ENCODE data around the gene GPC6.

GPC6 gene

GRCh38 chr13:93794197-93794885 is 567.7 kb downstream of the GPC6 start:
- Histone ChIP-seq H3K9me3 (ENCODE audit: low read length) (no peaks in the 10 kb centered on the region), H3K79me2 (ENCODE audit: insufficient read depth, low read length) (no peaks in the 10 kb centered on the region), H3K4me1 (ENCODE audit: insufficient read depth, low read length, severe bottlenecking) (no peaks in the 10 kb centered on the region), H3K36me3 (ENCODE audit: insufficient read depth, low read length) (no peaks in the 10 kb centered on the region), H3K27ac (ENCODE audit: low read depth, low read length, poor library complexity, severe bottlenecking) (no peak overlapping the region), H3K27me3 (ENCODE audit: insufficient read depth, low read length) (no peaks in the 10 kb centered on the region), H3K4me2 (ENCODE audit: low read length) (no peak overlapping the region), H3K9me2 (ENCODE audit: low read depth, low read length) (no peaks in the 10 kb centered on the region), H3K9ac (ENCODE audit: low read length) (no peak overlapping the region), H3K4me3 (ENCODE audit: low read depth, low read length, poor library complexity, severe bottlenecking) (no peak overlapping the region), H3F3A (ENCODE audit: insufficient read depth, low read length) (no peaks in the 10 kb centered on the region), H2AFZ (ENCODE audit: low read length) (no peak overlapping the region), H4K20me1 (ENCODE audit: insufficient read depth, low read length) (no peaks in the 10 kb centered on the region)
- no peak for TF ChIP-seq EZH2 (IDR thresholded peaks at IDR 0.05; ENCODE audit: borderline replicate concordance, low read length)
- TF ChIP-seq, protein P1, sequence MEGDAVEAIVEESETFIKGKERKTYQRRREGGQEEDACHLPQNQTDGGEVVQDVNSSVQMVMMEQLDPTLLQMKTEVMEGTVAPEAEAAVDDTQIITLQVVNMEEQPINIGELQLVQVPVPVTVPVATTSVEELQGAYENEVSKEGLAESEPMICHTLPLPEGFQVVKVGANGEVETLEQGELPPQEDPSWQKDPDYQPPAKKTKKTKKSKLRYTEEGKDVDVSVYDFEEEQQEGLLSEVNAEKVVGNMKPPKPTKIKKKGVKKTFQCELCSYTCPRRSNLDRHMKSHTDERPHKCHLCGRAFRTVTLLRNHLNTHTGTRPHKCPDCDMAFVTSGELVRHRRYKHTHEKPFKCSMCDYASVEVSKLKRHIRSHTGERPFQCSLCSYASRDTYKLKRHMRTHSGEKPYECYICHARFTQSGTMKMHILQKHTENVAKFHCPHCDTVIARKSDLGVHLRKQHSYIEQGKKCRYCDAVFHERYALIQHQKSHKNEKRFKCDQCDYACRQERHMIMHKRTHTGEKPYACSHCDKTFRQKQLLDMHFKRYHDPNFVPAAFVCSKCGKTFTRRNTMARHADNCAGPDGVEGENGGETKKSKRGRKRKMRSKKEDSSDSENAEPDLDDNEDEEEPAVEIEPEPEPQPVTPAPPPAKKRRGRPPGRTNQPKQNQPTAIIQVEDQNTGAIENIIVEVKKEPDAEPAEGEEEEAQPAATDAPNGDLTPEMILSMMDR (IDR thresholded peaks at IDR 0.05; ENCODE audit: low read length): no peak

DNA sequence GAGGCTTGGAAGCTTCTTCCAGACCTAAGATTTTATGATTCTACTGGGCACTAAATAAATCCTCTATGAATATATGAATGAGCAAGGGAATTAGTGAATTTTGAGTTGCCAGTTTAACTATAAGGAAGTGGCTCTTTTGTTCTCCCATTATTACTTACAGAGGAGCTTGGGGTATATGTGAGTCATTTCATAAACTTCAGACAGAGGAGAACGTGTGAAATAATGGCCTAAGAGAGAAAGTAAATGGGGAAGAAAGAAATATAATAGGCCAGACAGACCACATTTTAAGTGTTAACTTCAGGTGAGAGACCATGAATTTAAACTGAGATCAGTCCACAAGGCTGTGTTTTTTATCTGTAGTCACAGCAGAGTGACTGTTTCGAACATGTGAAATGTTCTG is 570.9 kb downstream of the GPC6 start:
- TF ChIP-seq, protein P1 (IDR thresholded peaks at IDR 0.05; ENCODE audit: low read length): no peak
- TF ChIP-seq EZH2 (IDR thresholded peaks at IDR 0.05; ENCODE audit: borderline replicate concordance, low read length): no peak
- H3K9me3 ChIP-seq (ENCODE audit: low read length): no peaks in the 10 kb centered on the region
- H3K79me2 ChIP-seq (ENCODE audit: insufficient read depth, low read length): no peaks in the 10 kb centered on the region
- H3K9me2 ChIP-seq (ENCODE audit: low read depth, low read length): no peaks in the 10 kb centered on the region
- H3K4me1 ChIP-seq (ENCODE audit: insufficient read depth, low read length, severe bottlenecking): no peaks in the 10 kb centered on the region
- no peak overlapping the region for H3K4me2 ChIP-seq (ENCODE audit: low read length)
- no peak overlapping the region for H2AFZ ChIP-seq (ENCODE audit: low read length)
- no peaks in the 10 kb centered on the region for H3K27me3 ChIP-seq (ENCODE audit: insufficient read depth, low read length)
- H3K4me3 ChIP-seq (ENCODE audit: low read depth, low read length, poor library complexity, severe bottlenecking): no peak overlapping the region
- H3K27ac ChIP-seq (ENCODE audit: low read depth, low read length, poor library complexity, severe bottlenecking): no peak overlapping the region
- H3F3A ChIP-seq (ENCODE audit: insufficient read depth, low read length): no peaks in the 10 kb centered on the region
- H3K36me3 ChIP-seq (ENCODE audit: insufficient read depth, low read length): no peaks in the 10 kb centered on the region
- H4K20me1 ChIP-seq (ENCODE audit: insufficient read depth, low read length): no peaks in the 10 kb centered on the region
- no peak overlapping the region for H3K9ac ChIP-seq (ENCODE audit: low read length)

- Histone ChIP-seq H4K20me1 (ENCODE audit: insufficient read depth, low read length) (no peaks in the 10 kb centered on the region), H2AFZ (ENCODE audit: low read length) (no peak overlapping the region), H3K4me3 (ENCODE audit: low read depth, low read length, poor library complexity, severe bottlenecking) (no peak overlapping the region), H3K9me3 (ENCODE audit: low read length) (no peaks in the 10 kb centered on the region), H3K36me3 (ENCODE audit: insufficient read depth, low read length) (no peaks in the 10 kb centered on the region), H3K79me2 (ENCODE audit: insufficient read depth, low read length) (no peaks in the 10 kb centered on the region), H3K4me1 (ENCODE audit: insufficient read depth, low read length, severe bottlenecking) (no peaks in the 10 kb centered on the region), H3K27ac (ENCODE audit: low read depth, low read length, poor library complexity, severe bottlenecking) (no peak overlapping the region), H3K9ac (ENCODE audit: low read length) (no peak overlapping the region), H3F3A (ENCODE audit: insufficient read depth, low read length) (no peaks in the 10 kb centered on the region), H3K9me2 (ENCODE audit: low read depth, low read length) (no peaks in the 10 kb centered on the region), H3K27me3 (ENCODE audit: insufficient read depth, low read length) (no peaks in the 10 kb centered on the region), H3K4me2 (ENCODE audit: low read length) (no peak overlapping the region)
- TF ChIP-seq, protein P1 (IDR thresholded peaks at IDR 0.05; ENCODE audit: low read length): no peak
- no peak for TF ChIP-seq EZH2 (IDR thresholded peaks at IDR 0.05; ENCODE audit: borderline replicate concordance, low read length)
Measured at GRCh38 chr13:93800342-93800741, 573.7 kb downstream of the GPC6 start.

All from OCI-LY1 (cell line).